Ramos (cell line): ENCODE measurements around the gene PRR9.
"Not testable (repeated sequence)": the region's sequence is repeated elsewhere in the genome, so short reads cannot be mapped to it uniquely, and the experiment has no call there.

Experiments used
- in situ Hi-C: fragments of 300-500 bp; cut with MboI; formaldehyde crosslinking; loops from one replicate; pipeline ENCODE4 v1.14.3; 2022; ENCODE audit warnings: low sequenced_read_pairs; ENCODE audit not compliant: unreplicated experiment

The PRR9 gene

DNA sequence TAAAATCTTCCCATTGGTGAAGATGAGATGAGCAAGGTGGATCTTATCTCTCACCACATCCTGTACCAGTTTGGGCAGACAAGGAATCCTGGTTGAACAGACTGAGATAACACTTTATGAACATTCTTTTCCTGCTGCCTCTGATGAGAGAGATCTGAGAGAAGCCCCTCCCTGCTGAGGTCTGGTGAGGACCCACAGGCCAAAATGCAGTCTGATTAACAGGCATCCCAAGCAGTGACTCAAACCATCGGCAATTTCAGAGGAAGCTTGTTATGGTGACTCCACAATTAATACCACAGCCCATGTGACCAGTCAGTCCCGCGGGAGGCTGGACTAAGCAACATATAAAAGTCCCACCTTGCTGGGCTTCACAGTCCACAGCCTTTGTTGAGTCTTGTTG lies at the start of gene PRR9:
TSS of gene PRR9 (plus strand) at position 373 of the 400 bp plus-strand sequence. CDS start 561 bp downstream, outside the sequence.
- in situ Hi-C loops, result no loop called here

DNA sequence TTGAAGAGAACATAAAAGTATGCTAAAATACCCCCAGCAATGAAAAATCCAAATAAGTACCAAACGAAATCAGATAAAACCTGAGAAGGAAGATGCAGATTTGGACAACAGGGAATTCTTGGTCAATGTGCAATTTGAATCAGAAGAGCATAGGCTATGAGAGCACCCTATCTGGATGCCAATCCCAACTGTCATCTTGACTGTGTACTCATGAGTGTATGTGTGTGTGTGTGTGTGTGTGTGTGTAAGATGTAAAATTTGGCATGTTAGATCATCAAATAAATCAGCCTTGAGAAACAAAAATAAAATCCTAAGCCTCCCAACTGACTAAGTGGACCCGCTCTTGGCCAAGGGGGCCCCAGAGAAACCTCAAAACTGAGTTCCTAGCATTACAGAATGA lies 48.7 kb upstream of the PRR9 start:
- in situ Hi-C loops, result no loop called here

DNA sequence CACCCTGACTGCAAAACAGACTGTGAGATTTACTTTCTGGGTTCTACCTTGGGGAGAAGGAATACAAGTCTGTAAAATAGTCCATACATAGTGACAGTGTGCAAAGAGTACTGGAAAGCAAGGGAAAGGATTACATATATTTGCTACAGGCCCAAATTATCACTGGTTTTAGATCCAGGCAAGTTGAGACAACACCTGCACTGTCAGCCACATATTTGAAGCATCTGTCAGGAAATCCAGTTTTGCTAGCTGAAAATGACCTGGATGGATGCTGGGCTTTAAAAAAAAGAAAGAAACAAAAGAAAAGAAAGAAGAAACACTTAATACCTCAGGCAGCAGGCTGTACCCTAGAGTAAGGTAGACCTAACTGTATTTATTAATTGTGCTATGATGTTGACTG lies 42.8 kb upstream of the PRR9 start:
- in situ Hi-C loops, result no loop called here

DNA sequence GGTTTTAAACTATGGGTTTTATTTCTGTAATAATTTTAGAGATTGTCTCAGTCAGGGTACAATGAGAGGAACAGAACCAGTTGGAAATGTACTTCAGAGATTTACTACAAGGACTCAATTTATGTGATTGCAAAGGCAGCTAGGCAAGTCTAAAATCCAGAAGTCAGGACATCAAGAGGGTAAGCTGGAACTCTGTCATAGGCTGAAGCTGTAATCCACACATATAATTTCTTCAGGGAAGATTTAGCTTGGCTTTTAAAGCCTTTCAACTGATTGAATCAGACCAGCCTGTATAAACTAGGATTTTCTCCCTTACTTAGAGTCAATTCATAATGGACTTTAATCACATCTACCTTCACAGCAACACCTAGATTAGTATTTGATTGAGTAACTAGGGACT lies 38.5 kb upstream of the PRR9 start:
- in situ Hi-C loops, result no loop called here

- in situ Hi-C loops, result no loop called here
Observed at GRCh38 chr1:153180556-153180955, 36.8 kb upstream of the PRR9 start.

DNA sequence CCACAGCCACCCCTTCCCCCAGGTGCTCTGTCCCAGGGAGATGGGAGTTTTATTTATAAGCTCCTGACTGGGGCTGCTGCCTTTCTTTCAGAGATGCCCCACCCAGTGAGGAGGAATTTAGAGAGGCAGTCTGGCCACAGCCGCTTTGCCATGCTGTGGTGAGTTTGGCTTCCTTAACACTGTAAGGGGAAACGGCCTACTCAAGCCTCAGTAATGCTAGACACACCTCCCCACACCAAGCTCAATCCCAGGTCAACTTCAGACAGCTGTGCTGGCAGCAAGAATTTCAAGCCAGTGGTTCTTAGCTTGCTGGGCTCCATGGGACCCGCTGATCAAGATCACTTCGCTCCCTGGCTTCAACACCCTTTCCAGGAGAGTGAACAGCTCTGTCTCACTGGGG lies 29.1 kb upstream of the PRR9 start:
- in situ Hi-C loops, result not testable (repeated sequence)

DNA sequence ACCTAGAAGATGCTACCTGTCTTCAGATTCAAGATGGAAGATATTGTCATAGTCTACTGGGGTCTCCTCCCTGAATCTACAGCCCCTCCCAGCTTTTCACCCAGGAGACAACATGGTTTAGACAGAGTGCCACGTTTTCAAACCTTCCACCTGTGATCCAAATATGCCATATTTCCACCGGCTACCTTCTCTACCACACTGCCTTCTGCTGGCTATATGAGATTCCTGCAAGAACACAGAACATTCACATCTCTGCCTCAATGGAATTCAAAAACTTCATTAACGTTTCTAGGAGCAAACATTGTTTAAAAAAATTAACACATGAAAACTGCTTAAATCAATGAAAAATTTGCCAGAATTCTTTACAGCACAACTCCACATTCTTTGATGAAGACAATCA lies 27.0 kb upstream of the PRR9 start:
- in situ Hi-C loops, result no loop called here

GRCh38 chr1:153192697-153193096 lies 24.7 kb upstream of the PRR9 start:
- in situ Hi-C loops, result no loop called here

- in situ Hi-C loops, result no loop called here
Observed at GRCh38 chr1:153194331-153195050, 22.9 kb upstream of the PRR9 start.

DNA sequence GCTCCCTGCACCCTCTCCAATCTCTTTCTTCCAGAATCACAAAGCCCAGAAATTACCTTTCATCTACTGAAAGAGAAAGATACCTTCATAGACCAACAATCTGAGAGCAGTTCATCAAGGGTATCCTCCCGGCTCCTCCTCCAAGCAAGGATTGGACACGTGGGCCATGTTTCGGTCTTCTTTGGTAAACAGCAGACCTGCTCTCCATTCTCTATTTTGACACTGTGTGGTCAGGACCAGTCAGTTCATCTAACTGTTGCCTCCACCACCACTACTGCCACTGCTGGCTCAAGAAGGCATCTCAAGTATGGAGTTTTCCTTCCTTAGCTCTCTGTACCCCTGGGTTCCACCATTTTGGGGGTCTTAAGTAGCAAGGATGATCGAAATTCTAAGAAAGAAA lies 22.2 kb upstream of the PRR9 start:
- in situ Hi-C loops, result no loop called here

GRCh38 chr1:153202006-153202405 lies 15.4 kb upstream of the PRR9 start:
- in situ Hi-C loops, result no loop called here

DNA sequence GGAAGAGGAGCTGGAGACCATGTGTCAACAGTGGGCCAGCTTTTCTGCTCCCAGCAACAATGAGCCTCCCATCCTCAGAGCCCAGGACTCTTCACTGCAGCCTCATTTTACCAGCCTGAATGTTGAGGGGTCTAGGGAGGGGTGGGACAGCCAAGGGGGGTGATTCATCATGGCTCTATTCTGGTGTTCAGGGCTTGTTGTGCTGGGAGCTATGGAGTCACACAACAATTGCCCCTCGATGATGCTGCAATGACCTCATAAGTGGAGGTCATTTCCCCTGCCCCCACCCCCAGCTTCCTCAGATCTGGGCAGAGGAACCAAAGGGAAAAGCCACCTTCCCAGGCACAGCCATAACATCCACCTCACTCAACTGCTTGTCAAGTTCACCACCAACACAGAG lies 14.3 kb upstream of the PRR9 start, which contains the start of gene LELP1:
TSS of gene LELP1 (plus strand) at position 301 of the 400 bp plus-strand sequence. CDS start 1,278 bp downstream, outside the sequence.
- in situ Hi-C loops, result no loop called here

DNA sequence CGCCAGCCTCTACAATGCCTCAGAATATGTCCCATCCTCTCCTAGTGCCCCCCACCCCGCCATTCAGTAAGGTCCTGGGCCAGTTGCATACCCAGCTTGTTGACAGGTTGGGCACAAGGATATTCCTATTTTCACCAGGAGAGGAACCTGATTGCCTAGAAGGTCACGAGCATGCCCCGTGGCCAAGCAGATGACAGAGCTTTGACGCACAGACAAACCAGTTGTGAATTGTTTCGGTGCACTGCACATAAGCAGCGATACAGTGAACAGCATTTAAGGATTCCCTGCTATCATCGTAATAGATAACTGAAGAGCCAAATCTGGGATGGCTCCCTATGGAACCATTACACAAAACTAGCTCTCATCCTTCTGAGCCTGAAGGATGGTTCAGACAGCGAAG lies 10.8 kb upstream of the PRR9 start:
- in situ Hi-C loops, result no loop called here

DNA sequence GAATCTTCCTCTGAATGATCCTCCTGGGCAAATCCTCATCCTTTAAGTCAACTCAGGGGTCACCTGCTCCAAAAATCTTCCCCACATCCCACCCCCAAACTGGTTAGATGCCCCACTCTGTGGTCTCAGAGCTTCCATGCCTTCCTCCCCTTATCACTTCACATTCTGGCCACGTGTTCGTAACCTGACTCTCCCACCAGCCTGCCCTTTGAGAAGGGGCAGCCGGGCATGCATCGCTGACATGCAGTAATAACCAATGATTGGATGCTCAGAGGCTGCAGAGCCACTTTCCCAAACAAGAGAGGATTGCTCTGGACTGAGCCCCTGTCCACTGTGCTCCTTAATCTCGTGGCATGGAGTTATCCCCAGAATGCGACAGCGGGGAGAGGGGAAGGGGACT lies 7.2 kb upstream of the PRR9 start:
- in situ Hi-C loops, result no loop called here

DNA sequence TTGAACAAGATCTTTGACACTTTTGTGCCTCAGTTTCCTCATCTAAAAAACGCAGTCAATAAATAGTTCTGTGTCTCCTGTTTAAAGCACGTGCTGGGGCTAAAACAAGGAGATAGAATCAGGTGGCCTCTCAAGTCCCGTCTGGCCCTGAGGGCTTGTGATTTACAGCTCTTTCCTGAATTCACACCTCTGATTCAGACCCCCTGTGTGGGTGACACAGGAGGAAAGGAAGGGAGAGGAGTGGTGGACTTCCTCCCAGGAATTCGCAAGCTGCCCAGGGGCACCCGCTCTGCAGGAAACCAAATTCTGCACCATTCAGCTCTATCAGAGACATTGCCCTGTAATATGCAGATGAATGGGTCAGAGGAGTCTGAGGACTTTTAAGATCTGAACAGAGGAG lies 5.2 kb upstream of the PRR9 start:
- in situ Hi-C loops, result no loop called here

DNA sequence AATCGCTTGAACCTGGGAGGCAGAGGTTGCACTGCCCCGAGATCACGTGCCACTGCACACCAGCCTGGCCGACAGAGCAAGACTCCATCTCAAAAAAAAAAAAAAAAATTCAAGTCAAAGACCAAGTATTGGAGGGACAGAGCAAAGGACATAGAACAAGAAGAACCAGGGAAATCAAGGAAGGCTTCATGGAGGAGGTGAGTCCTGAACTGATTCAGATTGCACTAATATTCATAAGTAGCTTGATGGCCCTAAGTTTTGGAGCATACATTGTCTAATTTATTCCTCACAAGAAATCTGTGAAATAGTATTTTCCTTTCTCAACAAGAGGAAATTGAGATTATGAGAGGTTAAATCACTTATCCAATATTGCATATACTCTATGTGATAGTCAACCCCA lies 3.9 kb upstream of the PRR9 start:
- in situ Hi-C loops, result no loop called here

DNA sequence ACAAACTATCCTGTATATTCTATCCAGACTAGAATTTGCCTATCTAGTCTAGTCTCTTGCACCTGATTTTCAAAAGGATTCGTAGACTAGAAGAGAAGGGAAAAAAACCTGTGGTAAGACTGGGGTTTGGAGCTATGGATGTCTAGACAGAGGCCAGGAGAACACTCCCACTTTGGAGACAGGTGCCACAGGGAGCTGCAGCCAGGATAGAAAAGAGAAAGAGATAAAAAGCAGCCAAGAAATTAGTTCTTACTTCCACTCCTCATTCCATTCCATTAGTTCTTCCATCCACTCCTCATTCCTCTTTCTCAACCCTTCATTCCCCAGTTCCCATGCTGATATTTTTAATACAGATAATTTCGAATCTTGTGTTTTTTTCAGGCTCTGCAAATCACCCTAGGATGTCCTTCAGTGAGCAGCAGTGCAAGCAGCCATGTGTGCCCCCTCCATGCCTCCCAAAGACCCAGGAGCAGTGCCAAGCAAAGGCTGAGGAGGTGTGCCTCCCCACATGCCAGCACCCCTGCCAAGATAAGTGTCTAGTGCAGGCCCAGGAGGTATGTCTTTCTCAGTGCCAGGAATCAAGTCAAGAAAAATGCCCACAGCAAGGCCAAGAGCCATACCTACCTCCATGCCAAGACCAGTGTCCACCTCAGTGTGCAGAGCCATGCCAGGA lies 496 bp downstream of the PRR9 start:
- in situ Hi-C loops, result no loop called here

DNA sequence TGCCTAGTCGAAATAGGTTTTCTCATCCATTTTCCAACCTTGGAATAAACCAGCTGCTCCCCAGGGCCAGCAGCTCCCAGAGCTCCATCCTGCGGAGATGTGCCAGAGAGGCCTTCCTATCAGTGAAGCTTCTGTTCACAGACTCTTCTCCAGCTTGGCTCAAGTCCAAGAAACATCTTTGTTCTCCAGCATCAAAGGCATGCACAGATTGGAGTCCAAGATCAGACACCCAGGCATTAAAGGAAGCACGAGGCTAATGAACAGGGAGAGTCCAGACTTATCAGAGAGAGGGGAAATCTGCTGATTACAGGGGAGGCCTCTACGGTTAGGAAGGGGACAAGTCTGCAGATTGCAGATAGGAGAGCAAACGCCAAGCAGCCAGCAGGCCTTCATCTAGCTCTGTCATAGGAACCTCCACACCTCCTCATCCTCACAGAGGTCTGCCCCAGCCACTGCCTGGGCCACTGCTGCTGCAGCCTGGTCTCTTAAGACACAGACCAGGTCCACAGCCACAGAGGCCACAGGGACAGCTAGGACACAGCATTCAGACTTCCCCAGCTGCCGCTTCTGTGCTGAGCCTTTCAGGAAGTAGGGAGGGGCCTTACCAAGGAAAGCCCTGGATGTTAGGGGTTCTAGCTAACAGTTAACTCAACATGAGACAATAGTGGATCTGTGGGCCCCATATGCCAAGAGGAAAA lies 3.4 kb downstream of the PRR9 start:
- in situ Hi-C loops, result no loop called here

DNA sequence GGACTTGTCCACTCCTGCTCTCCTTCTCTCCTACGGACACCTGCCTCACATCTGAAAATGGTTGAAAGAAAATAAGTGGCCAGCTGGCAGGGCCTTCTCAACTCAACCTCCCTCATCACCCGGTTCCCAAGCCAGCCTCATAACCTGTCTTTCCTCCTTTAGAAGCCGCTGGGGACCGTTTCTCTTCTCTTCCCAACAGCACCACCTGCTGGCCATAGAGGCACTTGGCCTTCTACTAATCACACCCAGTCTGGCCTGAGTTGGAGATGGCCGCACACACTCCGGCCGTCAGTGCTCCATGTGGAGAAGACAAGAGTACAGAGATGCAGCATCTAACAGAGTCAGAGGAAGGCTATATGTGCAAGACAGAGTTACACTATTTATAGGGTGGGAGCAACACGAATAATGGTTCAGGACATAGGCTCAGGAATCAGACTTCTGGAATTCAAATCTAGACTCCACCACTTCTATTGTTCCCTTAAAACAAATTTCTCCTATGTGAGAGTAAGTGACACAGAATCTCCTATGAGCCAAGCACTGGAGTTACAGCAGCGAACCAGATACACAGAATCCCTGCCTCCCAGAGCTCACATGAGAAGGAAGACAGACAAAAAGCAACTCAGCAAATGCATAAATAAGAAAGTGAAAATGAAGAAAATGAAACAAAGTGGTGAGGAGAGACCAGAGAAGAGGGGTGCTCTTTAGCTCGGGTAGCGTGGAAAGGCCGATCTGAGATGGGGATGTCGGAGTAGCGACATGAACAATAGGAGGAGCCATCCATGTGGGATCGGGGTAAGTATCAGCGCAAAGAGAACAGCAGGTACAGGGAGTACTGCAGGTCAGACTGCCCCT lies 5.9 kb downstream of the PRR9 start:
- in situ Hi-C loops, result not testable (repeated sequence)

GRCh38 chr1:153227810-153228209 lies 10.4 kb downstream of the PRR9 start:
- in situ Hi-C loops, result loop anchor here (25.0 kb wide), 1 partner anchor 566 kb away; the partner anchor contains the start of gene LCE2D
